GM12892 (cell line): ENCODE measurements around the gene FN1.

Source experiments
- POLR2AphosphoS5 ChIP-seq: IDR thresholded peaks from 2 replicates; pipeline ENCODE4 v1.6.1; 2011; ENCODE audit warnings: low read depth, low read length, control low read depth
- TAF1 ChIP-seq: IDR thresholded peaks from 2 replicates; pipeline ENCODE4 v1.6.1; 2011; ENCODE audit warnings: low read depth, mild to moderate bottlenecking, control low read depth, low read length, borderline replicate concordance

DNA sequence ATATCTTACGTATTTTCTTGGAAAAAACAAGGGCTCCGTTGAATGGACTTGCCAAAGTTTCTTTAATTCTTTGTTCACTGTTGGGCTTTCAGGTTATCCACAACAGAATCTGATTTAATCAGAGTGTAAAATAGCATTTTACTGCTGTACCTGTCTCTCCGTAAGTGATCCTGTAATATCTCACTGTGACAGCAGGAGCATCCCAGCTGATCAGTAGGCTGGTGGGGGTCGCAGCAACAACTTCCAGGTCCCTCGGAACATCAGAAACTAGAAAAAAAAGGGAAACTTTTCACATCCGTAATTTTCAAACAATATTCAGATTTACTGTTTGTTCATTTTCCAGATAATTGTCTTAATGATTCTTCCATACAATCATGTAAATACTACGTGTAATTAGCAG lies 51.2 kb downstream of the FN1 start:
- TF ChIP-seq POLR2AphosphoS5 (no peak), TAF1 (no peak)
